ENCODE measurements around the gene MEPCE.
A peak's percentile ranks its signal among the peaks of the same experiment; 100 is the strongest.

- TF ChIP-seq, protein P1, sequence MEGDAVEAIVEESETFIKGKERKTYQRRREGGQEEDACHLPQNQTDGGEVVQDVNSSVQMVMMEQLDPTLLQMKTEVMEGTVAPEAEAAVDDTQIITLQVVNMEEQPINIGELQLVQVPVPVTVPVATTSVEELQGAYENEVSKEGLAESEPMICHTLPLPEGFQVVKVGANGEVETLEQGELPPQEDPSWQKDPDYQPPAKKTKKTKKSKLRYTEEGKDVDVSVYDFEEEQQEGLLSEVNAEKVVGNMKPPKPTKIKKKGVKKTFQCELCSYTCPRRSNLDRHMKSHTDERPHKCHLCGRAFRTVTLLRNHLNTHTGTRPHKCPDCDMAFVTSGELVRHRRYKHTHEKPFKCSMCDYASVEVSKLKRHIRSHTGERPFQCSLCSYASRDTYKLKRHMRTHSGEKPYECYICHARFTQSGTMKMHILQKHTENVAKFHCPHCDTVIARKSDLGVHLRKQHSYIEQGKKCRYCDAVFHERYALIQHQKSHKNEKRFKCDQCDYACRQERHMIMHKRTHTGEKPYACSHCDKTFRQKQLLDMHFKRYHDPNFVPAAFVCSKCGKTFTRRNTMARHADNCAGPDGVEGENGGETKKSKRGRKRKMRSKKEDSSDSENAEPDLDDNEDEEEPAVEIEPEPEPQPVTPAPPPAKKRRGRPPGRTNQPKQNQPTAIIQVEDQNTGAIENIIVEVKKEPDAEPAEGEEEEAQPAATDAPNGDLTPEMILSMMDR (IDR thresholded peaks at IDR 0.05; ENCODE audit: low read depth, low read length, poor library complexity, severe bottlenecking) = peak; percentile 13
- TF ChIP-seq EZH2phosphoT487 (IDR thresholded peaks at IDR 0.05; ENCODE audit: borderline replicate concordance, low read length) = no peak
Measured at GRCh38 chr7:100428967-100429636, 529 bp upstream of the MEPCE start.

All from DOHH2 (cell line).